Spleen (tissue), 11 donors: Measurements from ENCODE around the gene SNX13. TPM values are rescaled to one million over a fixed set of nuclear protein-coding genes. Genes with fewer than 3 reads are reported as not detected.

ENCODE experiments used
- DNase-seq: peaks from one replicate; pipeline ENCODE4 v3.0.0-alpha.2; 2020
- H3K27ac ChIP-seq, 8 donors: fragments of 200-600 bp; sonication (generic) in 7 of 8; 1 replicate in 4 of 8; 2 replicates in 4 of 8; pipeline versions ENCODE4 v1.5.0 to v1.8.0; 2016 to 2021; ENCODE audit warnings: inconsistent platforms in 4 of 8, mild to moderate bottlenecking in 4 of 8, moderate library complexity in 1 of 8
- H3K27me3 ChIP-seq, 7 donors: fragments of 200-600 bp; sonication (generic) in 6 of 7; replicated peaks in 1 of 7; 1 replicate in 4 of 7; 2 replicates in 3 of 7; pipeline versions ENCODE4 v1.5.0 to v1.8.0; 2016 to 2021; ENCODE audit warnings: inconsistent platforms in 3 of 7, mild to moderate bottlenecking in 1 of 7
- H3K36me3 ChIP-seq, 6 donors: fragments of 200-600 bp; sonication (generic) in 5 of 6; 1 replicate in 4 of 6; 2 replicates in 2 of 6; pipeline versions ENCODE4 v1.5.0 to v1.8.0; 2016 to 2021; ENCODE audit warnings: inconsistent platforms in 2 of 6
- H3K4me1 ChIP-seq, 6 donors: fragments of 200-600 bp; sonication (generic) in 5 of 6; 1 replicate in 3 of 6; 2 replicates in 3 of 6; pipeline versions ENCODE4 v1.5.0 to v1.8.0; 2016 to 2021; ENCODE audit warnings: inconsistent platforms in 3 of 6
- H3K4me3 ChIP-seq, 8 donors: fragments of 200-600 bp; sonication (generic) in 7 of 8; 1 replicate in 4 of 8; 2 replicates in 4 of 8; pipeline versions ENCODE4 v1.5.0 to v1.8.0; 2016 to 2021; ENCODE audit warnings: inconsistent platforms in 4 of 8, mild to moderate bottlenecking in 4 of 8, moderate library complexity in 2 of 8
- H3K9me3 ChIP-seq, 8 donors: fragments of 200-600 bp; sonication (generic) in 7 of 8; 1 replicate in 4 of 8; 2 replicates in 4 of 8; pipeline versions ENCODE4 v1.5.0 to v1.8.0; 2016 to 2021; ENCODE audit warnings: inconsistent platforms in 4 of 8
- POLR2A ChIP-seq, 3 donors: fragments of 450-650 bp; IDR thresholded peaks; one replicate each; pipeline ENCODE4 v1.5.1; 2017; ENCODE audit warnings: antibody characterized with exemption in 3 of 3, mild to moderate bottlenecking in 1 of 3
- POLR2AphosphoS5 ChIP-seq, 3 donors: sonication (generic); formaldehyde crosslinking; IDR thresholded peaks; one replicate each; pipeline ENCODE4 v1.5.1; 2017; ENCODE audit warnings: antibody characterized with exemption in 3 of 3
- WGBS, 5 donors: extraction: QIAGEN DNeasy Blood & Tissue Kit in 3 of 5; methylation state at CpG; one replicate each; pipeline versions ENCODE4 v1.1.5 to v1.1.7; 2013 to 2018; 5-methylcytosine and 5-hydroxymethylcytosine counted together
- intact Hi-C: fragments of 100-400 bp; cut with DNase I; formaldehyde crosslinking; loops from one replicate; pipeline ENCODE4 v1.15.0; 2023; ENCODE audit warnings: low total_unique reads
- polyA plus RNA-seq, 3 donors: library from polyadenylated mRNA; stranded (reverse); fragments of 200-250 nt; gene quantifications; one replicate each; pipeline ENCODE4 v1.2.1, GENCODE V29; 2013
- total RNA-seq, 7 donors: library from RNA; depleted of rRNA in 3 of 7; stranded (reverse); fragments of >200 nt in 3 of 7; fragmentation: NEBNext Ultra II Directional in 4 of 7; extraction: Animal tissue kit (Norgen Biotek cat#: 25700) in 4 of 7; gene quantifications; one replicate each; pipeline versions ENCODE4 v1.1.0 to v1.2.1, GENCODE V29; 2016 to 2021
- TF ChIP-seq, protein P1 (sequence below), 11 experiments: fragments of 200-600 bp in 7 of 11; fragments of 450-650 bp in 4 of 11; sonication (generic) in 4 of 11; IDR thresholded peaks in 8 of 11; conservative IDR thresholded peaks in 3 of 11; 1 replicate in 7 of 11; 2 replicates in 4 of 11; pipeline versions ENCODE4 v1.4.0 to v1.8.0; 2016 to 2021; ENCODE audit warnings: antibody characterized with exemption in 11 of 11, inconsistent platforms in 4 of 11, mild to moderate bottlenecking in 1 of 11
- donor health status: healthy with polysubstance abuse.
- donor health status: DM: no; HTN: no; CAD: no; lungs with moderate emphysema.
- donor health status: DM: no; HTN: no; CAD: no.
- donor health status: Bipolar disorder and iron deficiency.
- donor health status: healthy.
- donor health status: DM: no; HTN: no; CAD: no.
- donor health status: DM: yes; HTN: yes; CAD: no.

SNX13 gene
- total and polyA plus RNA-seq, 10 donors: 5.7 to 79.8 (median 55.8) TPM

DNA sequence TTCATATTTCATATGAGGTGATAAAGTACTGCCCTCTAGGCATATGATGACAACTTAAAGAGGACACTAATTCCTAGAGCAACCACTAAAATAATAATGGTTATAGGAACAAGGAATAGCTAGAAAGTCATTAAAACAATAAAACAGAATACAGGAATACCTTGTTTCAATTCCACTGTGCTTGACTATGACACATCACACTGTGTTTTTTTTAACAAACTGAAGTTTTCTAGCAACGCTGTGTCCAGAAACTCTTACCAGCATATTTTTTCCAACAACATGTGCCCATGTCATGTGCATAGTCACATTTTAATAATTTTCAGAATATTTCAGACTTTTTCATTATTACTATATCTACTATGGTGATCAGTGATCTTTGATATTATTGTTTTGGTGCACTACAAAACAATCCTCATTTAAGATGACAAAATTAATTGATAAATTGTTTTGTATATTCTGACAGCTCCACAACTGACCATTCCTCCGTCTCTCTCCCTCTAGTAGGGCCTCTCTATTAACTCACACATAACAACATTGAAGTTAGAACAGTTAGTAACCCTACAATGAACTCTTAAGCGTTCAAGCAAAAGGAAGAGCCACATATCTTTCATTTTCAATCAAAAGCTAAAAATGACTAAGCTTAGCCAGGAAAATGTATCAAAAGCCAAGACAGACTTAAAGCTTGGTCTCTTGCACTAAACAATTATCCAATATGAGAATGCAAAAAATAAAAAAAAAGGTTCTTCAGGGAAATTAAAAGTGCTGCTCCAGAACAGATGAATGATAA is 85.8 kb downstream of the SNX13 start:
- Histone ChIP-seq H3K4me3 (no peak overlapping the region), H3K36me3 (peaks cover 0 to 71% (median 15%) of the 10 kb centered on the region in 6 donors), H3K9me3 (peaks cover 0 to 20% (median 17%) of the 10 kb centered on the region in 8 donors), H3K27me3 (no peaks in the 10 kb centered on the region), H3K27ac (no peak overlapping the region), H3K4me1 (no peaks in the 10 kb centered on the region)
- intact Hi-C loops: no loop called here
- 59 to 81% (median 73%) methylated on average over 3 of the region's 3 CpGs for WGBS, 5 donors
- DNase-seq: no peak
- TF ChIP-seq, protein P1, sequence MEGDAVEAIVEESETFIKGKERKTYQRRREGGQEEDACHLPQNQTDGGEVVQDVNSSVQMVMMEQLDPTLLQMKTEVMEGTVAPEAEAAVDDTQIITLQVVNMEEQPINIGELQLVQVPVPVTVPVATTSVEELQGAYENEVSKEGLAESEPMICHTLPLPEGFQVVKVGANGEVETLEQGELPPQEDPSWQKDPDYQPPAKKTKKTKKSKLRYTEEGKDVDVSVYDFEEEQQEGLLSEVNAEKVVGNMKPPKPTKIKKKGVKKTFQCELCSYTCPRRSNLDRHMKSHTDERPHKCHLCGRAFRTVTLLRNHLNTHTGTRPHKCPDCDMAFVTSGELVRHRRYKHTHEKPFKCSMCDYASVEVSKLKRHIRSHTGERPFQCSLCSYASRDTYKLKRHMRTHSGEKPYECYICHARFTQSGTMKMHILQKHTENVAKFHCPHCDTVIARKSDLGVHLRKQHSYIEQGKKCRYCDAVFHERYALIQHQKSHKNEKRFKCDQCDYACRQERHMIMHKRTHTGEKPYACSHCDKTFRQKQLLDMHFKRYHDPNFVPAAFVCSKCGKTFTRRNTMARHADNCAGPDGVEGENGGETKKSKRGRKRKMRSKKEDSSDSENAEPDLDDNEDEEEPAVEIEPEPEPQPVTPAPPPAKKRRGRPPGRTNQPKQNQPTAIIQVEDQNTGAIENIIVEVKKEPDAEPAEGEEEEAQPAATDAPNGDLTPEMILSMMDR (IDR thresholded peaks at IDR 0.05 in 8 of 11, conservative IDR thresholded peaks at IDR 0.05 in 3 of 11): no peak
- TF ChIP-seq POLR2A (IDR thresholded peaks at IDR 0.05): no peak
- no peak for TF ChIP-seq POLR2AphosphoS5 (IDR thresholded peaks at IDR 0.05)

- H3K4me1 ChIP-seq: peaks cover 0 to under 1% (median 0%) of the 10 kb centered on the region in 6 donors
- WGBS, 5 donors: 94 to 100% (median 96%) methylated on average over 1 of the region's 1 CpG
- H3K4me3 ChIP-seq: no peak overlapping the region
- peaks cover 0 to 85% (median 27%) of the 10 kb centered on the region in 6 donors for H3K36me3 ChIP-seq
- no peak overlapping the region for H3K27ac ChIP-seq
- H3K27me3 ChIP-seq: no peaks in the 10 kb centered on the region
- intact Hi-C loops: no loop called here
- TF ChIP-seq, protein P1 (IDR thresholded peaks at IDR 0.05 in 8 of 11, conservative IDR thresholded peaks at IDR 0.05 in 3 of 11): no peak
- TF ChIP-seq POLR2AphosphoS5 (IDR thresholded peaks at IDR 0.05) (no peak), POLR2A (IDR thresholded peaks at IDR 0.05) (no peak)
- peaks cover 0 to 18% (median 14%) of the 10 kb centered on the region in 8 donors for H3K9me3 ChIP-seq
- no peak for DNase-seq
Observed at GRCh38 chr7:17852361-17852760, 87.9 kb downstream of the SNX13 start.

- WGBS, 5 donors: 96 to 98% (median 98%) methylated on average over 3 of the region's 3 CpGs
- H3K9me3 ChIP-seq: no peaks in the 10 kb centered on the region
- no peak for TF ChIP-seq POLR2AphosphoS5 (IDR thresholded peaks at IDR 0.05)
- TF ChIP-seq, protein P1 (IDR thresholded peaks at IDR 0.05 in 8 of 11, conservative IDR thresholded peaks at IDR 0.05 in 3 of 11): no peak
- TF ChIP-seq POLR2A (IDR thresholded peaks at IDR 0.05): no peak
- H3K4me3 ChIP-seq: no peak overlapping the region
- no peaks in the 10 kb centered on the region for H3K27me3 ChIP-seq
- H3K4me1 ChIP-seq: peaks cover 0 to 4% (median 0%) of the 10 kb centered on the region in 6 donors
- no peak for DNase-seq
- H3K27ac ChIP-seq: no peak overlapping the region
- peaks cover 0 to 91% (median 25%) of the 10 kb centered on the region in 6 donors for H3K36me3 ChIP-seq
- intact Hi-C loops: no loop called here
Observed at GRCh38 chr7:17849504-17849903, 90.8 kb downstream of the SNX13 start.

DNA sequence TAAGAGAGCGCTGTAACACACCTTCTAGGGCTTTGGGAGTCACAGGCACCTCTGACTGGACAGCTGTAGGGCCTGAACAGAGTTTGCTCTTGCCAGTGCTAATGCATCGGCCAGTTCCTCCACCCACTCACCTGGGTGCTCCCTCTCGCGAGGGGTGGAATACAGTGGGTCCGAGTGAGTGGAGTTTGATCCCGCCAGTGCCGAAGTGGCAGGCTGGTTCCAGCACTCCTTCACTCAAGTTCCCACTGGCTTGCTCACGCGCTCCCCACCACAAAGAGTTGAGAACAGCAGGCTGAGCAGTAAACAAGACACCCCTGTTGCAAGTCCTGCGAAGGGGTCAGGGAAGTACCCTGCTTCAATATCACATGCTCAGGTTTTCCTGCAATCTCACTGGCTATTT is 91.8 kb downstream of the SNX13 start:
- Histone ChIP-seq H3K9me3 (no peaks in the 10 kb centered on the region), H3K27ac (no peak overlapping the region), H3K36me3 (peaks cover 0 to 90% (median 25%) of the 10 kb centered on the region in 6 donors), H3K27me3 (no peaks in the 10 kb centered on the region), H3K4me1 (peaks cover 0 to 10% (median 2%) of the 10 kb centered on the region in 6 donors), H3K4me3 (no peak overlapping the region)
- WGBS, 5 donors: 97 to 100% (median 100%) methylated on average over 9 to 10 of the region's 10 CpGs
- intact Hi-C loops: no loop called here
- DNase-seq: no peak
- TF ChIP-seq, protein P1 (IDR thresholded peaks at IDR 0.05 in 8 of 11, conservative IDR thresholded peaks at IDR 0.05 in 3 of 11): no peak
- TF ChIP-seq POLR2AphosphoS5 (IDR thresholded peaks at IDR 0.05) (no peak), POLR2A (IDR thresholded peaks at IDR 0.05) (no peak)
